ENCODE measurements around the gene SPATA2L. TPM values are rescaled to one million over a fixed set of nuclear protein-coding genes. Genes with fewer than 3 reads are reported as not detected.

SPATA2L gene
- total and polyA plus RNA-seq, 2 of the 13 experiments (the other 11 are each of a cell fraction or from before 2014, with no cell fraction given): 9.1 to 20.7 TPM

GRCh38 chr16:89695086-89695874 is 6.2 kb downstream of the SPATA2L start (continued):
- TF ChIP-seq SNAPC5 (CRISPR knock-in tag; IDR thresholded peaks at IDR 0.05; ENCODE audit: borderline replicate concordance) (0 out of 2 replicates have a peak, but pooled peaks have one; percentile 16), ZNF138 (CRISPR knock-in tag; IDR thresholded peaks at IDR 0.05; ENCODE audit: low read depth) (0 out of 2 replicates have a peak, but pooled peaks have one; percentile 59), HMGA1 (CRISPR knock-in tag; conservative IDR thresholded peaks at IDR 0.05) (no peak), ZNF766 (CRISPR knock-in tag; IDR thresholded peaks at IDR 0.05; ENCODE audit: borderline replicate concordance) (0 out of 2 replicates have a peak, but pooled peaks have one; percentile 56), KLF16 (CRISPR knock-in tag; IDR thresholded peaks at IDR 0.05) (peak in 1 of 2 experiments; percentile 20; a peak in 1 of 4 replicates), ZFP91 (CRISPR knock-in tag; IDR thresholded peaks at IDR 0.05; ENCODE audit: borderline replicate concordance) (peak; percentile 89), HNF4G (IDR thresholded peaks at IDR 0.05; ENCODE audit: borderline replicate concordance, low read depth, low read length) (peak; percentile 41; the same call in 1 of the 2 replicates), HNF4G (CRISPR knock-in tag; IDR thresholded peaks at IDR 0.05; ENCODE audit: borderline replicate concordance, low read depth) (no peak; the same call in 1 of the 2 replicates), ZC3H4 (CRISPR knock-in tag; IDR thresholded peaks at IDR 0.05; ENCODE audit: borderline replicate concordance) (peak; percentile 34; the same call in 1 of the 2 replicates), ZNF746 (CRISPR knock-in tag; IDR thresholded peaks at IDR 0.05) (no peak), ZNF329 (CRISPR knock-in tag; IDR thresholded peaks at IDR 0.05; ENCODE audit: low read depth) (0 out of 2 replicates have a peak, but pooled peaks have one; percentile 20), ZNF510 (CRISPR knock-in tag; IDR thresholded peaks at IDR 0.05; ENCODE audit: low read depth) (no peak; the same call in 1 of the 2 replicates), REL (CRISPR knock-in tag; conservative IDR thresholded peaks at IDR 0.05) (no peak), ZNF275 (CRISPR knock-in tag; IDR thresholded peaks at IDR 0.05; ENCODE audit: borderline replicate concordance) (0 out of 2 replicates have a peak, but pooled peaks have one; percentile 46), HDAC2 (CRISPR knock-in tag; IDR thresholded peaks at IDR 0.05) (peak; percentile 29; the same call in 1 of the 2 replicates), DRAP1 (CRISPR knock-in tag; IDR thresholded peaks at IDR 0.05) (peak; percentile 11; the same call in 1 of the 2 replicates), ZNF564 (CRISPR knock-in tag; IDR thresholded peaks at IDR 0.05) (peak; percentile 63), GATAD1 (CRISPR knock-in tag; IDR thresholded peaks at IDR 0.05) (peak; percentile 13; the same call in 1 of the 2 replicates), ZNF354B (CRISPR knock-in tag; IDR thresholded peaks at IDR 0.05) (peak; percentile 88; the same call in 1 of the 2 replicates), GABPB1 (CRISPR knock-in tag; IDR thresholded peaks at IDR 0.05) (peak; percentile 39), NCOA1 (CRISPR knock-in tag; IDR thresholded peaks at IDR 0.05) (peak; percentile 25; the same call in 1 of the 2 replicates), MED8 (CRISPR knock-in tag; IDR thresholded peaks at IDR 0.05; ENCODE audit: insufficient replicate concordance) (no peak), ZNF792 (CRISPR knock-in tag; IDR thresholded peaks at IDR 0.05) (no peak), MAF1 (CRISPR knock-in tag; IDR thresholded peaks at IDR 0.05; ENCODE audit: borderline replicate concordance) (no peak), ETV6 (CRISPR knock-in tag; conservative IDR thresholded peaks at IDR 0.05) (0 out of 2 replicates have a peak, but pooled peaks have one; percentile 70), NR3C1 (CRISPR knock-in tag; IDR thresholded peaks at IDR 0.05) (no peak)
